ENCODE data around the gene UBAP1L.
"Not testable (repeated sequence)": the region's sequence is repeated elsewhere in the genome, so short reads cannot be mapped to it uniquely, and the experiment has no call there.

The UBAP1L gene

GRCh38 chr15:65083262-65083701 is 31.7 kb downstream of the UBAP1L start:
- DNase-seq (ENCODE audit: low spot score): no peak

- DNase-seq (ENCODE audit: low spot score): no peak
Measured at GRCh38 chr15:65082303-65082953, 32.6 kb downstream of the UBAP1L start.

DNA sequence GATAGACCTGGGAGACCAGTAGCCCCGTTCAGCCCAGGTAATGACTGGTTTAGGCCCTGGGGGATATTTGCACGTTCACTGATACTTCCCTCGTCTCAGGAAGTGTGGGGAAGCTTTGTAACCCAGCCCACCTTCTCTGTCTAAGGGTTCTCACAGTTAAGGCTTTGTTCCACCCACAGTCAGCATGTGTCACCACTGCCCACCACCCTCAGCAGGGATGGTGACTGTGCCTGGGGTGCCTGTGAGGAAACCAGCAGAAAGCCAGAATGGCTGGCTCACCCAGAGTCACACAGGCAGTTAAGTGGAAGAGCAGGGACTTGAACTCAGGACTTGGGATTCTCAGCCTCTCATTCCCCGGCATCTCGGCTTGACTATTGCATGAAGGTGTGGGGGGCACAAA is 33.2 kb downstream of the UBAP1L start:
- no peak for DNase-seq (ENCODE audit: low spot score)

DNA sequence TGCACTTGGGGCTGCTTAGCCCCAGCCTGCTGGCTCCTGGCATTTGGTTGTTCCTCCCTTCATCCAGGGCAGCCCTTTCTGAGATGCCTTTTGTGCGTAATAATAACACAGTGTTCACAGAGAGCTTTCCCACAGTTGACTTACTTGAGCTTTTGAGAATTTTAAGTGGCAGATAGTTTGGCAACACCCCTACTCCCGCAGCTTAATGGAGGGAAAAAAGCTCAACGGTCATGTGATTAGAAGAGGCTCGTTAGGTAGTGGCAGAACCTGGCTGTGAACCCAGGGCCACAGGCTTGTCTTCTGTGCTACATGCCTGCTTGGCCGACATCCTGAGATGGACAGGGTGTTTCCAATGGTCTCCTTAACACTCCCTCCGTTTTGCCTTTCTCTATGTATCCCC is 33.7 kb downstream of the UBAP1L start:
- no peak for DNase-seq (ENCODE audit: low spot score)

- DNase-seq (ENCODE audit: low spot score): no peak
Measured at GRCh38 chr15:65079580-65079979, 35.4 kb downstream of the UBAP1L start.

- DNase-seq (ENCODE audit: low spot score): no peak
Measured at GRCh38 chr15:65077981-65078352, 37.0 kb downstream of the UBAP1L start.

DNA sequence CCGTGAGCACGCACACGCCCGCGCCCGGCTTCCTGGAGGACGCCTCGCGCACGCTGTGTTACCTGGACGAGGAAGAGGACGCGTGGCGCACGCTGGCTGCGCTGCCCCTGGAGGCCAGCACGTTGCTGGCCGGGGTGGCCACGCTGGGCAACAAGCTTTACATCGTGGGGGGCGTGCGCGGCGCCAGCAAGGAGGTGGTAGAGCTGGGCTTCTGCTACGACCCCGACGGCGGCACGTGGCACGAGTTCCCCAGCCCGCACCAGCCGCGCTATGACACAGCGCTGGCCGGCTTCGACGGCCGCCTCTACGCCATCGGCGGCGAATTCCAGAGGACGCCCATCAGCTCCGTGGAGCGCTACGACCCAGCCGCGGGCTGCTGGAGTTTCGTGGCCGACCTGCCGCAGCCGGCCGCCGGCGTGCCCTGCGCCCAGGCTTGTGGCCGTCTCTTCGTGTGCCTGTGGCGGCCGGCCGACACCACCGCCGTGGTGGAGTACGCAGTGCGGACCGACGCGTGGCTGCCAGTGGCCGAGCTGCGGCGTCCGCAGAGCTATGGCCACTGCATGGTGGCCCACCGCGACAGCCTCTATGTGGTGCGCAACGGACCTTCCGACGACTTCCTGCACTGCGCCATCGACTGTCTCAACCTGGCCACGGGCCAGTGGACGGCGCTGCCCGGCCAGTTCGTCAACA is 37.6 kb downstream of the UBAP1L start:
- DNase-seq (ENCODE audit: low spot score): no peak

DNA sequence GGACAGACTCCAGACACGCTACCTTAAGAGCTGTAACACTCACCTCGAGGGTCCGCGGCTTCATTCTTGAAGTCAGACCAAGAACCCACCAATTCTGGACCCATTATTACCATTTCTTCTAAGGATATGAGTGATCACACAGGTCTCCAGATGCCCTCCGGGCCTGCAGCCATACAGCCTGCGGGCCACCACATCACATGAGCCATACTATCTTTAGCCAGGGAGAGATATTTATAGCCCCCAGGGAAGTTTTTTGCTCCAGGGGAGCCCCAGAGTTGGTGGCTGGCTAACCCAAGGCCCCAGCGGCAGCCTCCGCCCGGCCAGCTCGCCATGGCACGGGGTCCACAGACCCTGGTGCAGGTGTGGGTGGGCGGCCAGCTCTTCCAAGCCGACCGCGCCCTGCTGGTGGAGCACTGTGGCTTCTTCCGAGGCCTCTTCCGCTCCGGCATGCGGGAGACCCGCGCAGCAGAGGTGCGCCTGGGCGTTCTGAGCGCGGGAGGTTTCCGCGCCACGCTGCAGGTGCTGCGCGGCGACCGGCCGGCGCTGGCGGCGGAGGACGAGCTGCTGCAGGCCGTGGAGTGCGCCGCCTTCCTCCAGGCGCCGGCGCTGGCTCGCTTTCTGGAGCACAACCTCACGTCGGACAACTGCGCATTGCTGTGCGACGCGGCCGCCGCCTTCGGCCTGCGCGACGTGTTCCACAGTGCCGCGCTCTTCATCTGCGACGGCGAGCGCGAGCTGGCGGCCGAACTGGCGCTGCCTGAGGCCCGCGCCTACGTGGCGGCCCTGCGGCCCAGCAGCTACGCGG is 38.3 kb downstream of the UBAP1L start, which contains the start of gene KBTBD13:
KBTBD13 (plus strand) TSS at position 261 of the 805 bp plus-strand sequence; CDS start at position 331, 70 bp downstream.
- no peak for DNase-seq (ENCODE audit: low spot score)

DNA sequence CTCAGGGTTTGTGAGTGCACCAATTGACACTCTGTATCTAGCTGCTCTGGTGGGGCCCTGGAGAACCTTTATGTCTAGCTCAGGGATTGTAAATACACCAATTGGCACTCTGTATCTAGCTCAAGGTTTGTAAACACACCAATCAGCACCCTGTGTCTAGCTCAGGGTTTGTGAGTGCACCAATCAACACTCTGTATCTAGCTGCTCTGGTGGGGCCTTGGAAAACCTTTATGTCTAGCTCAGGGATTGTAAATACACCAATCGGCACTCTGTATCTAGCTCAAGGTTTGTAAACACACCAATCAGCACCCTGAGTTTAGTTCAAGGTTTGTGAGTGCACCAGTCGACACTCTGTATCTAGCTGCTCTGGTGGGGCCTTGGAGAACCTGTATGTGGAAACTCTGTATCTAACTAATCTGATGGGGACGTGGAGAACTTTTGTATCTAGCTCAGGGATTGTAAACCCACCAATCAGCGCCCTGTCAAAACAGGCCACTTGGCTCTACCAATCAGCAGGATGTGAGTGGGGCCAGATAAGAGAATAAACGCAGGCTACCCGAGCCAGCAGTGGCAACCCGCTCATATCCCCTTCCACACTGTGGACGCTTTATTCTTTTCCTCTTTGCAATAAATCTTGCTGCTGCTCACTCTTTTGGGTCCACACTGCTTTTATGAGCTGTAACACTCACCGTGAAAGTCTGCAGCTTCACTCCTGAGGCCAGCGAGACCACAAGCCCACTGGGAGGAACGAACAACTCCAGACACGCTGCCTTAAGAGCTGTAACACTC is 39.2 kb downstream of the UBAP1L start:
- not testable (repeated sequence) for DNase-seq (ENCODE audit: low spot score)

DNA sequence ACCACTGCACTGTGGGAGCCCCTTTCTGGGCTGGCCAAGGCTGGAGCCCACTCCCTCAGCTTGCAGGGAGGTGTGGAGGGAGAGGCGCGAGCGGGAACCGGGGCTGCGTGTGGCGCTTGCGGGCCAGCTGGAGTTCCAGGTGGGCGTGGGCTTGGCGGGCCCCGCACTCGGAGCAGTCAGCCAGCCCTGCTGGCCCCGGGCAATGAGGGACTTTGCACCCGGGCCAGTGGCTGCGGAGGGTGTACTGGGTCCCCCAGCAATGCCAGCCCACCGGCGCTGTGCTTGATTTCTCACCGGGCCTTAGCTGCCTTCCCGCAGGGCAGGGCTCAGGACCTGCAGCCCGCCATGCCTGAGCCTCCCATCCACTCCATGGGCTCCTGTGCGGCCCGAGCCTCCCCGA is 40.1 kb downstream of the UBAP1L start:
- not testable (repeated sequence) for DNase-seq (ENCODE audit: low spot score)

- no peak for DNase-seq (ENCODE audit: low spot score)
Measured at GRCh38 chr15:65072617-65073016, 42.4 kb downstream of the UBAP1L start.

DNA sequence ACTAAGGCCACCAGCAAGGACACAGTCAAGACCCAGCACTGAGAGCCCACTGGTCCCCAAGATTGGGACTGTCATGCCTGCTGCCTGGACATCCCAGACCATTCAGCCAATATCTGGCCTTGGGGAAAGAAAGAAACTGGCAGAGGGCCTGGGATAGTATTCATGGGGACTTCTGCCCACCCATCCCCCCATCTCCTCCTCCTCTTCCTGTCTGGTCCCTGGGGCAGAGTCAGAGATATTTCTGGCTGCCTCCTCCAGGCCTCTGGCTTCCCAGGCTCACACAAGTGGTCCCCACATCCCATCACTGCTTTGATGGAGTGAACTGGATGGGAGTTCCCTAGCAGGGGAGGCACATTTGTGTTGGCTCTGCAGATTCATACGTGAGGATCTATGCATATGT is 43.0 kb downstream of the UBAP1L start:
- DNase-seq (ENCODE audit: low spot score): no peak

GRCh38 chr15:65071381-65071811 is 43.6 kb downstream of the UBAP1L start:
- no peak for DNase-seq (ENCODE audit: low spot score)

DNA sequence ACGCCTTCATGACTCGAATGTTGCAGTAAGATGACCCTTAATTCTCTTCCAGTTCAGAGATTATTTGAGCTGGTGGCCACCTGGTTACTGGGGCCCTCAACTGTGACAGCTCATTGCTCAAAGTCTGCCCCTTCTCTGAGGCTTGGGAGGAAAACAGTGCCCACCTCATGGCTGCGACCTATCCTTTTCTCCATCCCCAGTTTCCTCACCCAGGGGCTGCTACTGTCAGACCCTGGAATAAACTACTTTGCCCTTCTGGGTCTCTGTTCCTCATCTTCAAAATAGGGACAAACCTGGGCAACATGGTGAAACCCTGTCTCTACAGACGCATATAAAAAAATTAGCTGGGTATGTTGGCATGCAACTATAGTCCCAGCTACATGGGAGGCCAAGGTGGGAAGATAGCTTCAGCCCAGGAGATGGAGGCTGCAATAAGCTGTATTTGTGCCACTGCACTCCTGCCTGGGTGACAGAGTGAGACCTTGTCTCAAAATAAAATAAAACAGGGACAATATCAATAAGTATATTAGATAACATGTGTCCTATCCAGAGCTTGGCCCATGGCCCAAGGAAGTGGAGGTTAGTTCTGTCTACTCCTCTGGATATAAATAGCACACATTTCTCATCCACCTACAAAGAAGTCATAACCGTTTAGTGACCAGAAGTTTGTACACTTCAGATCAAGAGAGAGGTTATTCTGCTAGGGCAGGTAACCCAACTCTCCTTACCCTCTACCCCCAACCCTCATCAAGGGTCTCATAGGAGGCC is 45.0 kb downstream of the UBAP1L start:
- DNase-seq (ENCODE audit: low spot score): no peak

DNA sequence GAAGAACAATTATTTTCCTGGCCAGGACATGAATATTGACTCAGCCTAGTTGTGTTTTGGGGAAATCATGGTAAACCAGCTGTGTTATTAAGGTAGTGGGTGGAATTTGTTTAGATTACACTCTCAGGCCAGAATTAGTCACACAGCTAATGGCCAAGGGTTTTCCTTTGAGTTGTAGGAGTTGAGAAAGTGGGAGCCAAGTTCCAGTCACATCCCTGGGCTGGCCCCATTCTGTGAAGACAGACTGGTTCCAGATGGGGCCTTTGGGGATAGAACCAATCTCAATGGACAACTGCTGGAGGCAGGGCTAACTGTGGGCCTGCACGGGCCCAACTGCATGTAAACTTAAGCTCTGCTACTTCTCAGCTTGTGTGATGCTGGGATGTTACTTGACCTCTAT is 45.8 kb downstream of the UBAP1L start:
- no peak for DNase-seq (ENCODE audit: low spot score)

DNA sequence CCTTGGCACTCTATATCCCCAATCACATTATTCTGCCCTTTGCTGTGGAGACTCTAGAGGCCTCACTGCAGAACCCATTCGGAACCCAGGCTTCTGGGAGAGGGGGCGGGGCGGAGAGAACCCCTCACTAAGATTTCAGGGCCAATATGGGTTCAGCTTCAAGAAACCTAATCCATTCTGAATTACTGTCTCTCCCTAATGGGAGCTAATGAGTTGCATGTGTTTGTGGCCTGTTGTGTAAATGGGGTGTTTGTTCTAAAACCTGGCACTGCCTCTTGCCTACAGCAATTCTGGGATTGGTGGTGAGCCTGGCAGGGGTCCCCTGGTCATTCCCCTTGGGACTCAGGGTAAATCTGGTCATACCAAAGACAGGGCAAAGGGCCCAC is 46.6 kb downstream of the UBAP1L start:
- no peak for DNase-seq (ENCODE audit: low spot score)

DNA sequence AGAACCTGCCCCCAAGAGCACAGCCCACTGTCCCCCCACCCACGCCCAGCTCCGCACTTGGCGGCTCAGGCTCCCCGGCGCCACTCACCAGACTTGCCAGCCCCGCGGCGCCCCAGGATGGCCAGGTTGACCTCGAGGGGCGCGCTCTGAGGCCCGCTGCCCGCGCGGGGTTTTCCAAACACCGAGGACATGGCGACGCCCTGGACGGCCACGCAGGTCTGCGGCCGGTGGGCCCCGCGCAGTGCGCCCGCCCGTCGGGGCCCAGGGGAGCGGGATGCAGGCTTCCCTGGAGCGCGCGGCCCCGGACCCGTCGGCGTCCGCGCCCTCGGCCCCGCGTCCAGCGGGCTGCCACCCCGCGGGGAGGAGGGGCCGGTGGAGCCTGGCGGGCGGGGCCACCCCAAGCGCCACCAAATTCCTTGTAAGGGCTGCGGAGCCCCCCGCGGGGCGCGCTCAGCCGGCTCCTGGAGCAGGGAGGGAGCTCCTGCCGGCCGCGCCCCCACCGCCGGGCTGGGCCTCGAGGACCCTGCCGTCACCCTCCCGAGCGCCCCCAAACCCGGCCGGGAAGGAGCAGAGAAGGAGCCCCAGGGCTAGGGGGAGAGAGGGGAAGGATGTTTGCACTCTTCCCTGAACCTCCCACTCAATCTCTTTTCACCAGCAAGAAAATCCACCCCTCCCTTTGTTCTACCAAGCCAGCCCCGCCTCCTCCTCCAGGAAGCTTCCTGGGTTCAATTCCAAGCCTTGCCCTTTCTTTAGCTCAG is 47.2 kb downstream of the UBAP1L start, which contains the start of gene RASL12:
RASL12 (minus strand) TSS at position 347 of the 758 bp plus-strand sequence; CDS start at position 191, 156 bp downstream.
- no peak for DNase-seq (ENCODE audit: low spot score)

DNA sequence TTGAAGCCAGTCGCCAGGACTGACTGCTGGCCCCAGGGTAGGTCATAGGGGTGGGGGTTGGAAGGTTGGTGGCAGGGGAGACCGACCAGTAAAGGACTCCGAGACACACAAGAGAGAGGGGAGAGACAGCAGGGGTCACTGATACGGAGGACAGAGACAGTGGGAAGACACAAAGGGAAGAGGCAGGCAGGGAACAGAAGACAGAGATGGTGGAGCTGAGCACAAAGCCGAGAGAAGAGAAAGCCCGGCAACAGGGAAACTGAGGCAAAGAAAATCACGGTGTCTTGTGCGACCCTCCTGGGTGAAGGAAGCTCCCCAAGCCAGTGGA is 47.7 kb downstream of the UBAP1L start:
- no peak for DNase-seq (ENCODE audit: low spot score)

- DNase-seq (ENCODE audit: low spot score): no peak
Measured at GRCh38 chr15:65066635-65067316, 48.2 kb downstream of the UBAP1L start.

All from RKO (cell line).